ENCODE results near the gene CASKIN2. TPM values are rescaled to one million over a fixed set of nuclear protein-coding genes. Genes with fewer than 3 reads are reported as not detected.

Gene CASKIN2
- total RNA-seq, 6 experiments from 2014 or later: 9.0 to 26.0 (median 12.0) TPM

DNA sequence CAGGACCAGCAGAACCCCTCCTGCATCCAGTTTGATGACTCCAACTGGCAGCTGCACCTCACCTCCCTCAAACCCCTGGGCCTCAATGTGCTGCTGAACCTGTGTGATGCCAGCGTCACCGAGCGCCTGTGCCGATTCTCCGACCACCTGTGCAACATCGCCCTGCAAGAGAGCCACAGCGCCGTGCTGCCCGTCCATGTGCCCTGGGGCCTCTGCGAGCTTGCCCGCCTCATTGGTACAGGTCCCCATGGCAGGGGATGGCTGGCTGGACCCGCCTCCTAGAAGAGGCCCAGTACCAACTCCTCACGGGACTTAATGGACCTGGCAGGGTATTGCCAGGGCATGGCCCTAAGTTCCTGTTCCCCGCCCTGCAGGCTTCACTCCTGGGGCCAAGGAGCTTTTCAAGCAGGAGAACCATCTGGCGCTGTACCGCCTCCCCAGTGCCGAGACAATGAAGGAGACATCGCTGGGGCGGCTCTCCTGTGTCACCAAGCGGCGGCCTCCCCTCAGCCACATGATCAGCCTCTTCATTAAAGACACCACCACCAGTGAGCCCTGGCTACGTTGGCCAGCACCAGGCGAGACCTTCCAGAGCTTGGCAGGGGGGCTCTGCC is 22.7 kb downstream of the CASKIN2 start:
- Histone ChIP-seq H3K9me3 (no peaks in the 10 kb centered on the region), H3K36me3 (peaks cover 0 to 22% (median 6%) of the 10 kb centered on the region in 4 donors), H3K27ac (no peak overlapping the region), H3K4me1 (peaks cover 0 to 7% (median 0%) of the 10 kb centered on the region in 4 donors), H3K27me3 (no peaks in the 10 kb centered on the region), H3K4me3 (no peak overlapping the region)
- ATAC-seq (no peak), DNase-seq (no peak)
- TF ChIP-seq POLR2A (IDR thresholded peaks at IDR 0.05): no peak
- TF ChIP-seq, protein P1, sequence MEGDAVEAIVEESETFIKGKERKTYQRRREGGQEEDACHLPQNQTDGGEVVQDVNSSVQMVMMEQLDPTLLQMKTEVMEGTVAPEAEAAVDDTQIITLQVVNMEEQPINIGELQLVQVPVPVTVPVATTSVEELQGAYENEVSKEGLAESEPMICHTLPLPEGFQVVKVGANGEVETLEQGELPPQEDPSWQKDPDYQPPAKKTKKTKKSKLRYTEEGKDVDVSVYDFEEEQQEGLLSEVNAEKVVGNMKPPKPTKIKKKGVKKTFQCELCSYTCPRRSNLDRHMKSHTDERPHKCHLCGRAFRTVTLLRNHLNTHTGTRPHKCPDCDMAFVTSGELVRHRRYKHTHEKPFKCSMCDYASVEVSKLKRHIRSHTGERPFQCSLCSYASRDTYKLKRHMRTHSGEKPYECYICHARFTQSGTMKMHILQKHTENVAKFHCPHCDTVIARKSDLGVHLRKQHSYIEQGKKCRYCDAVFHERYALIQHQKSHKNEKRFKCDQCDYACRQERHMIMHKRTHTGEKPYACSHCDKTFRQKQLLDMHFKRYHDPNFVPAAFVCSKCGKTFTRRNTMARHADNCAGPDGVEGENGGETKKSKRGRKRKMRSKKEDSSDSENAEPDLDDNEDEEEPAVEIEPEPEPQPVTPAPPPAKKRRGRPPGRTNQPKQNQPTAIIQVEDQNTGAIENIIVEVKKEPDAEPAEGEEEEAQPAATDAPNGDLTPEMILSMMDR (IDR thresholded peaks at IDR 0.05): no peak
- no CpG with 5 or more reads among the region's 23 CpGs for WGBS (ENCODE audit: insufficient coverage, low coverage, low lambda C conversion rate, missing lambda C conversion rate)
- intact Hi-C loops (cut with DNase I): no loop called here

GRCh38 chr17:75491680-75492079 is 23.7 kb downstream of the CASKIN2 start:
- Histone ChIP-seq H3K9me3 (no peaks in the 10 kb centered on the region), H3K36me3 (peaks cover 0 to 22% (median 6%) of the 10 kb centered on the region in 4 donors), H3K4me3 (no peak overlapping the region), H3K27me3 (no peaks in the 10 kb centered on the region), H3K4me1 (peaks cover 0 to 7% (median 0%) of the 10 kb centered on the region in 4 donors), H3K27ac (no peak overlapping the region)
- DNase-seq (no peak), ATAC-seq (no peak)
- TF ChIP-seq, protein P1 (IDR thresholded peaks at IDR 0.05): no peak
- no peak for TF ChIP-seq POLR2A (IDR thresholded peaks at IDR 0.05)
- intact Hi-C loops (cut with DNase I): no loop called here
- 86% methylated on average over 4 of the region's 15 CpGs for WGBS (ENCODE audit: insufficient coverage, low coverage, low lambda C conversion rate, missing lambda C conversion rate)

GRCh38 chr17:75490953-75491649 is 24.2 kb downstream of the CASKIN2 start:
- TF ChIP-seq, protein P1 (IDR thresholded peaks at IDR 0.05): no peak
- TF ChIP-seq POLR2A (IDR thresholded peaks at IDR 0.05): no peak
- peak in 1 of 4 donors; percentile 2 for ATAC-seq
- intact Hi-C loops (cut with DNase I): no loop called here
- H3K4me1 ChIP-seq: peaks cover 0 to 7% (median 0%) of the 10 kb centered on the region in 4 donors
- H3K27ac ChIP-seq: no peak overlapping the region
- H3K27me3 ChIP-seq: no peaks in the 10 kb centered on the region
- no peak overlapping the region for H3K4me3 ChIP-seq
- 86% methylated on average over 9 of the region's 19 CpGs for WGBS (ENCODE audit: insufficient coverage, low coverage, low lambda C conversion rate, missing lambda C conversion rate)
- H3K9me3 ChIP-seq: no peaks in the 10 kb centered on the region
- no peak for DNase-seq
- peaks cover 0 to 22% (median 6%) of the 10 kb centered on the region in 4 donors for H3K36me3 ChIP-seq

- DNase-seq: peak; percentile 64 to 73 (median 70)
- 89% methylated on average over 4 of the region's 14 CpGs for WGBS (ENCODE audit: insufficient coverage, low coverage, low lambda C conversion rate, missing lambda C conversion rate)
These were observed 25.1 kb downstream of the CASKIN2 start for GRCh38 chr17:75490173-75490743.

More at GRCh38 chr17:75490173-75490743, 25.1 kb downstream of the CASKIN2 start:
- H3K4me3 ChIP-seq: no peak overlapping the region
- peak; percentile 33 to 72 (median 48) for ATAC-seq
- no peak overlapping the region for H3K27ac ChIP-seq
- H3K9me3 ChIP-seq: no peaks in the 10 kb centered on the region
- peaks cover 0 to 7% (median 0%) of the 10 kb centered on the region in 4 donors for H3K4me1 ChIP-seq
- intact Hi-C loops (cut with DNase I): no loop called here
- no peaks in the 10 kb centered on the region for H3K27me3 ChIP-seq
- peaks cover 0 to 20% (median 6%) of the 10 kb centered on the region in 4 donors for H3K36me3 ChIP-seq
- TF ChIP-seq, protein P1 (IDR thresholded peaks at IDR 0.05): no peak
- no peak for TF ChIP-seq POLR2A (IDR thresholded peaks at IDR 0.05)
